Suprapubic skin (tissue), 4 donors: ENCODE results near the gene GRSF1. TPM values are rescaled to one million over a fixed set of nuclear protein-coding genes. Genes with fewer than 3 reads are reported as not detected.
A peak's percentile ranks its signal among the peaks of the same experiment; 100 is the strongest.
"Not testable (repeated sequence)": the region's sequence is repeated elsewhere in the genome, so short reads cannot be mapped to it uniquely, and the experiment has no call there.

Experiments used
- DNase-seq, 2 donors: peaks; one replicate each; pipeline ENCODE4 v3.0.0-alpha.2; 2019; ENCODE audit warnings: low spot score in 2 of 2
- H3K27ac ChIP-seq: fragments of 200-600 bp; sonication (generic); one replicate; pipeline ENCODE4 v1.5.1; 2019
- H3K27me3 ChIP-seq: fragments of 200-600 bp; sonication (generic); one replicate; pipeline ENCODE4 v1.5.1; 2019
- H3K36me3 ChIP-seq: fragments of 200-600 bp; sonication (generic); one replicate; pipeline ENCODE4 v1.5.1; 2019
- H3K4me1 ChIP-seq: fragments of 200-600 bp; sonication (generic); one replicate; pipeline ENCODE4 v1.5.1; 2019
- H3K4me3 ChIP-seq: fragments of 200-600 bp; sonication (generic); one replicate; pipeline ENCODE4 v1.5.1; 2019; ENCODE audit warnings: mild to moderate bottlenecking
- H3K9me3 ChIP-seq: fragments of 200-600 bp; sonication (generic); one replicate; pipeline ENCODE4 v1.5.1; 2019
- CTCF ChIP-seq, 2 donors: fragments of 200-600 bp in 1 of 2; fragments of 450-650 bp in 1 of 2; sonication (generic) in 1 of 2; IDR thresholded peaks; one replicate each; pipeline ENCODE4 v1.5.1; 2016 to 2019; ENCODE audit warnings: antibody characterized with exemption in 2 of 2, mild to moderate bottlenecking in 1 of 2, moderate library complexity in 1 of 2
- EP300 ChIP-seq: sonication (generic); formaldehyde crosslinking; IDR thresholded peaks from one replicate; pipeline ENCODE4 v1.6.1; 2017; ENCODE audit warnings: antibody characterized with exemption
- POLR2A ChIP-seq, 2 donors: fragments of 450-650 bp; IDR thresholded peaks; one replicate each; pipeline ENCODE4 v1.6.1; 2017; ENCODE audit warnings: antibody characterized with exemption in 2 of 2, mild to moderate bottlenecking in 2 of 2, moderate library complexity in 2 of 2
- POLR2AphosphoS5 ChIP-seq, 3 donors: sonication (generic); formaldehyde crosslinking; IDR thresholded peaks; one replicate each; pipeline ENCODE4 v1.6.1; 2017; ENCODE audit warnings: antibody characterized with exemption in 3 of 3
- WGBS: methylation state at CpG from one replicate; pipeline ENCODE4 v1.1.5; 2018; 5-methylcytosine and 5-hydroxymethylcytosine counted together
- total RNA-seq, 4 donors: library from RNA; depleted of rRNA; stranded (reverse); fragments of >200 nt; gene quantifications; one replicate each; pipeline ENCODE4 v1.1.0, GENCODE V29; 2016

Gene GRSF1
- total RNA-seq, 4 donors from 2014 or later = 37.5 to 54.2 (median 46.7) TPM

- no peak overlapping the region for H3K4me3 ChIP-seq
- no peaks in the 10 kb centered on the region for H3K27me3 ChIP-seq
- peaks cover 16% of the 10 kb centered on the region for H3K4me1 ChIP-seq
- DNase-seq = no peak
- WGBS = 42% methylated on average over 1 of the region's 1 CpG
- no peak overlapping the region for H3K27ac ChIP-seq
- no peaks in the 10 kb centered on the region for H3K36me3 ChIP-seq
- no peak for TF ChIP-seq POLR2A (IDR thresholded peaks at IDR 0.05)
- no peak for TF ChIP-seq POLR2AphosphoS5 (IDR thresholded peaks at IDR 0.05)
- TF ChIP-seq EP300 = no peak
- TF ChIP-seq CTCF (IDR thresholded peaks at IDR 0.05) = no peak
- H3K9me3 ChIP-seq = no peaks in the 10 kb centered on the region
Measured at GRCh38 chr4:70841951-70842350, 2.3 kb upstream of the GRSF1 start.

- Histone ChIP-seq H3K36me3 (no peaks in the 10 kb centered on the region), H3K9me3 (no peaks in the 10 kb centered on the region), H3K4me3 (no peak overlapping the region), H3K4me1 (peaks cover 24% of the 10 kb centered on the region), H3K27ac (peak overlapping the region; percentile 8), H3K27me3 (no peaks in the 10 kb centered on the region)
- DNase-seq = no peak
- TF ChIP-seq EP300 (no peak), POLR2A (IDR thresholded peaks at IDR 0.05) (no peak), CTCF (IDR thresholded peaks at IDR 0.05) (no peak), POLR2AphosphoS5 (IDR thresholded peaks at IDR 0.05) (no peak)
Measured at GRCh38 chr4:70841211-70841610, 1.5 kb upstream of the GRSF1 start.

- not testable (repeated sequence) for H3K27ac ChIP-seq, DNase-seq, H3K27me3 ChIP-seq, H3K4me3 ChIP-seq, H3K36me3 ChIP-seq, H3K9me3 ChIP-seq
- H3K4me1 ChIP-seq = peaks cover 29% of the 10 kb centered on the region
- whole genome bisulfite sequencing = 90% methylated on average over 16 of the region's 16 CpGs
Measured at GRCh38 chr4:70840631-70841030, 941 bp upstream of the GRSF1 start.

GRCh38 chr4:70840137-70840536 lies 447 bp upstream of the GRSF1 start:
- peak in 1 of 3 donors; percentile 10 for TF ChIP-seq POLR2AphosphoS5 (IDR thresholded peaks at IDR 0.05)
- WGBS = 81% methylated on average over 10 of the region's 20 CpGs
- DNase-seq = peak; percentile 82 to 83
- H3K36me3 ChIP-seq, H3K27me3 ChIP-seq, H3K9me3 ChIP-seq, H3K27ac ChIP-seq: not testable (repeated sequence)
- Histone ChIP-seq H3K4me3 (peak overlapping the region; percentile 100), H3K4me1 (peaks cover 29% of the 10 kb centered on the region)

GRCh38 chr4:70838666-70839588 lies 763 bp downstream of the GRSF1 start:
- TF ChIP-seq CTCF (IDR thresholded peaks at IDR 0.05) = no peak
- no peak for TF ChIP-seq POLR2A (IDR thresholded peaks at IDR 0.05)
- no peak for TF ChIP-seq EP300
- TF ChIP-seq POLR2AphosphoS5 (IDR thresholded peaks at IDR 0.05) = no peak
- no peaks in the 10 kb centered on the region for H3K9me3 ChIP-seq
- peak; percentile 82 to 84 for DNase-seq
- H3K27me3 ChIP-seq = no peaks in the 10 kb centered on the region
- H3K27ac ChIP-seq = peak overlapping the region; percentile 99
- peaks cover 29% of the 10 kb centered on the region for H3K4me1 ChIP-seq
- peaks cover 13% of the 10 kb centered on the region for H3K36me3 ChIP-seq
- peak overlapping the region; percentile 100 for H3K4me3 ChIP-seq
- under 1% methylated on average over 11 of the region's 80 CpGs for WGBS

GRCh38 chr4:70838204-70838603 lies 1.5 kb downstream of the GRSF1 start:
- DNase-seq = no peak
- Histone ChIP-seq H3K9me3 (no peaks in the 10 kb centered on the region), H3K4me3 (peak overlapping the region; percentile 100), H3K27ac (peak overlapping the region; percentile 99), H3K36me3 (peaks cover 20% of the 10 kb centered on the region), H3K4me1 (peaks cover 29% of the 10 kb centered on the region), H3K27me3 (no peaks in the 10 kb centered on the region)
- no peak for TF ChIP-seq POLR2AphosphoS5 (IDR thresholded peaks at IDR 0.05)
- no peak for TF ChIP-seq CTCF (IDR thresholded peaks at IDR 0.05)
- TF ChIP-seq EP300 = no peak
- TF ChIP-seq POLR2A (IDR thresholded peaks at IDR 0.05) = no peak
- WGBS = 14% methylated on average over 4 of the region's 4 CpGs
